SK-N-SH (cell line): Measurements from ENCODE around the gene NANOS1.

Experiments
- CTCF ChIP-seq: fragments of 200-600 bp; sonication (generic); IDR thresholded peaks from 2 replicates; pipeline ENCODE4 v1.6.1; 2017; ENCODE audit warnings: antibody characterized with exemption, mild to moderate bottlenecking, moderate library complexity
- REST ChIP-seq: IDR thresholded peaks from 2 replicates; pipeline ENCODE4 v1.6.1; 2012; ENCODE audit warnings: mild to moderate bottlenecking, low read depth, low read length, moderate library complexity
- YY1 ChIP-seq: IDR thresholded peaks from 2 replicates; pipeline ENCODE4 v1.4.0; 2012; ENCODE audit warnings: low read depth, mild to moderate bottlenecking

DNA sequence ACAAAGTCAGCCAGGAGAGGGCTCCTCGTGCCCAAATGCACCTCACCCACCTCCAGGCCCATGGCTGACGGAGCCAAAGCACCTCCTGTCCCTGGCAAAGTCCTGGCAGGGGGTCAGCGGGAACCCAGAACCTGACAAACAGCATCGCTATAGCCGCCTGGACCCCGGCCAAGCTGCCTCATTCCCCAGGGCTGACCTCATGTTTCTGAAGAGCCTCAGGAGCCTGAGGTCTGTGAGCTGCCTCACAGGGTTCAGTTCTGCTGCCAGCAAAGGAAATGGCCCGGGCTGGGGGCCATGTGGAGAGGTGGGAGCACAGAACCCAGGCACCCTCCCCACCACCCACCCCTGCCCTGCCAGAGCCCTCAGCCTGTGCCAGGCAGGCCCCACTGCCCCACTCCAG, 4.2 kb upstream of the NANOS1 start:
- TF ChIP-seq CTCF (no peak), REST (no peak), YY1 (no peak)
